ENCODE data around the gene SCTR.

DNA sequence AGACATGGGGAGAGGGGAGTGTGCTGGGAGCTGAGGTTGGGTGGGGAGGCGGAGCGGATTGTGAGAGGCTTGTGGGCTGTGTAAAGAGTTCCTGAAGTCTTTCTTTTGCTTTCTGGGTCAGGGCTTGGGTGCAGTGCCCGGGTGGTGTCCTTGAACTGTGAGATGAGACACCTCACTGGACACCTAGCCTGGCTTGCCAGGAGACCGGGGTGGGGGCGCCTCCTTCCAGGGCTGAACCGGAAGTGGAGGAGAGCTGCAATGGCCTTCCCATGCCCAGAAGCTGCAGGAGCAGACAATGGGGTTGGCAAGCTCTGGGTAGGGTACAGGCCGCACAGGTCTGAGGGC, 88.4 kb downstream of the SCTR start:
- TF ChIP-seq, protein P1, sequence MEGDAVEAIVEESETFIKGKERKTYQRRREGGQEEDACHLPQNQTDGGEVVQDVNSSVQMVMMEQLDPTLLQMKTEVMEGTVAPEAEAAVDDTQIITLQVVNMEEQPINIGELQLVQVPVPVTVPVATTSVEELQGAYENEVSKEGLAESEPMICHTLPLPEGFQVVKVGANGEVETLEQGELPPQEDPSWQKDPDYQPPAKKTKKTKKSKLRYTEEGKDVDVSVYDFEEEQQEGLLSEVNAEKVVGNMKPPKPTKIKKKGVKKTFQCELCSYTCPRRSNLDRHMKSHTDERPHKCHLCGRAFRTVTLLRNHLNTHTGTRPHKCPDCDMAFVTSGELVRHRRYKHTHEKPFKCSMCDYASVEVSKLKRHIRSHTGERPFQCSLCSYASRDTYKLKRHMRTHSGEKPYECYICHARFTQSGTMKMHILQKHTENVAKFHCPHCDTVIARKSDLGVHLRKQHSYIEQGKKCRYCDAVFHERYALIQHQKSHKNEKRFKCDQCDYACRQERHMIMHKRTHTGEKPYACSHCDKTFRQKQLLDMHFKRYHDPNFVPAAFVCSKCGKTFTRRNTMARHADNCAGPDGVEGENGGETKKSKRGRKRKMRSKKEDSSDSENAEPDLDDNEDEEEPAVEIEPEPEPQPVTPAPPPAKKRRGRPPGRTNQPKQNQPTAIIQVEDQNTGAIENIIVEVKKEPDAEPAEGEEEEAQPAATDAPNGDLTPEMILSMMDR (IDR thresholded peaks at IDR 0.05 in 8 of 11, conservative IDR thresholded peaks at IDR 0.05 in 3 of 11), result no peak
- TF ChIP-seq POLR2AphosphoS5 (IDR thresholded peaks at IDR 0.05), result no peak
- TF ChIP-seq POLR2A (IDR thresholded peaks at IDR 0.05), result no peak
